Peyer's patch (tissue), 4 donors: ENCODE data around the gene CEP85.

Experiments
- CTCF ChIP-seq, 6 experiments: fragments of 450-650 bp in 4 of 6; fragments of 200-600 bp in 2 of 6; sonication (generic) in 1 of 6; IDR thresholded peaks; one replicate each; pipeline ENCODE4 v1.5.1; 2017 to 2019; ENCODE audit warnings: antibody characterized with exemption in 6 of 6, mild to moderate bottlenecking in 3 of 6, moderate library complexity in 1 of 6
- POLR2A ChIP-seq, 2 donors: fragments of 450-650 bp; IDR thresholded peaks; one replicate each; pipeline ENCODE4 v1.5.1; 2017; ENCODE audit warnings: antibody characterized with exemption in 2 of 2, mild to moderate bottlenecking in 2 of 2, moderate library complexity in 2 of 2

- no peak for TF ChIP-seq CTCF (IDR thresholded peaks at IDR 0.05)
- no peak for TF ChIP-seq POLR2A (IDR thresholded peaks at IDR 0.05)
These were observed 73.4 kb downstream of the CEP85 start for GRCh38 chr1:26307363-26307781.
